ENCODE measurements around the gene BLOC1S1.

Gene BLOC1S1

DNA sequence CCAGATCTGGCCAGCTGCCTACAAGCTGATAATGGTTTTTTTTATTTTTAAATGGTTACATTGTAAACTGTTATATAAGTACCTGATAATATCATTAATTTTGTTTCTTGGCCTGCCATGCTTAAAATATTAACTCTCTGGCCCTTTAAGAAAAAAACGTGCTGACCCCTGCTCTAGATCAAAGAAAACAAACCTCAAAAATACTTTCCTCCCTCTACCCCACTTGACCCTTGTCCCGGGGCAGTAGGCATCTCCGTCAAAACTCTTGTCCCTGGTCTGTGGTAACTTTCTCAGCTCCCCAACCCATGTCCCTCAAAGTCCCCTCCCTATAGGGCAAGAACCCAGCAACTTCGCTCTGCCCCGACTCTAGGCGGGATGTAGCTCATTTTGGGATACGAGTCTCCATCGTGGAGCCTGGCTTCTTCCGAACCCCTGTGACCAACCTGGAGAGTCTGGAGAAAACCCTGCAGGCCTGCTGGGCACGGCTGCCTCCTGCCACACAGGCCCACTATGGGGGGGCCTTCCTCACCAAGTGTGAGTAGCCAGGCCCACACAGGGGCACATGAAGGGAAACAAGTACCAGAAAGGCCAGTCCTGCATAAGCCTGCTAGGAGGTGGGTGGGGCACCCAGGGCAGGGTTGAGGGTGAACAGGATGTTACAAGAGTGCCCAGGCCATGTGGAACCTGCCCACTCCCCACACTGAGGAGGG lies 7.8 kb downstream of the BLOC1S1 start:
- no peak for DNase-seq (ENCODE audit: low read depth, low spot score)
- H3K27ac ChIP-seq = no peak overlapping the region

DNA sequence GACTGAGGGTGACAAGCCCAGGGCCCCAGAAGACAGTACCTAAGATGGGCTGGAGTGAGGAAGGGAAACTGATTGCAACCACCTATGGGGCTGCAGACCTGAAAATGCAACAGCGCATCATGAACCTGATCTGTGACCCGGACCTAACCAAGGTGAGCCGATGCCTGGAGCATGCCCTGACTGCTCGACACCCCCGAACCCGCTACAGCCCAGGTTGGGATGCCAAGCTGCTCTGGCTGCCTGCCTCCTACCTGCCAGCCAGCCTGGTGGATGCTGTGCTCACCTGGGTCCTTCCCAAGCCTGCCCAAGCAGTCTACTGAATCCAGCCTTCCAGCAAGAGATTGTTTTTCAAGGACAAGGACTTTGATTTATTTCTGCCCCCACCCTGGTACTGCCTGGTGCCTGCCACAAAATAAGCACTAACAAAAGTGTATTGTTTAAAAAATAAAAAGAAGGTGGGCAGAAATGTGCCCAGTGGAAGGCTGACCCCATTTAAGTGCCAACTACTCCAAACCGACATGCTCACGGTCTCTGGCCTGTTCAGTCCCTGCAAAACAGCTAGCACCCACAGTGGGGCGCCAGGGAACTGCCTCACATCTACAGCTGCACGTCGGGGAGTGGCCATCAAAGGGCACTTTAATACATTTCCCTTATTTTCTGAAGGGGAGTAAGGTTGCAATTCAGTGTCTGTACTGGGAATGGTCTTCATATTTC lies 8.5 kb downstream of the BLOC1S1 start:
- no peak for DNase-seq (ENCODE audit: low read depth, low spot score)
- no peak overlapping the region for H3K27ac ChIP-seq

DNA sequence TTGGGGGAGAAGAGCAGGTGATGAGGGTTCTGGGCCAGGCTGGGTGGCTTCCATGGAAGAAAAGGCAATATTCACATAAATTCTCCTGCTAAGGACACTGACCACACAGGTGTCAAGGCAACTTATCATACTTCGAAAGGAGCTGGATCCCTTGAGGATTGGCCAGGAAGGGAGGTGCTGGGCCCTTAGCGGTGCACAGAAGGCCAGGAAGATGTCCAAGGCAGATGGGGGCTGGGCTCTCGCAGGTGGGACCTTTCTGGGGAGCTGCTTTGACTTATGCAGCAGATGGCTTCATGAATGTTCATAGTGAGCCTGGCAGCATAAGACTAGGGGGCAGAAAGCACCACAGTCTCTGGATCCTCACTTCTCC lies 9.1 kb downstream of the BLOC1S1 start:
- DNase-seq (ENCODE audit: low read depth, low spot score) = no peak
- no peak overlapping the region for H3K27ac ChIP-seq

DNA sequence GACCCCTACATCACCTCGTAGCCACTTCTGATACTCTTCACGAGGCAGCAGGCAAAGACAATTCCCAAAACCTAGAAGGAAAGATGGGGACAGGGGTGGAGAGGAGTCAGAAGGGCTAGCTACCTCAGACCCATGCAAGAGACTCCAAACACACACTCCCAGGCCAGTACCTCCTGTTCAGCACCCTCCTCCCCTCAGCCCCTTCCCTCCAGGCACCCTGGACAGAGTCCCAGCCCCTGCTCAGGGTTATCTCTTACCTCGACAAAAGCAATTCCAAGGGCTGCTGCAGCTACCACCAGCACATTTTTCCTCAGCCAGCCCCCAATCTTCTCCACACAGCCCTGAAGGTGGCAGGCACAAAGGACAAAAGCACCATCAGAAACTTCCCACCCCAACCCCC lies 9.7 kb downstream of the BLOC1S1 start:
- peak overlapping the region; percentile 98 for H3K27ac ChIP-seq
- DNase-seq (ENCODE audit: low read depth, low spot score) = no peak

DNA sequence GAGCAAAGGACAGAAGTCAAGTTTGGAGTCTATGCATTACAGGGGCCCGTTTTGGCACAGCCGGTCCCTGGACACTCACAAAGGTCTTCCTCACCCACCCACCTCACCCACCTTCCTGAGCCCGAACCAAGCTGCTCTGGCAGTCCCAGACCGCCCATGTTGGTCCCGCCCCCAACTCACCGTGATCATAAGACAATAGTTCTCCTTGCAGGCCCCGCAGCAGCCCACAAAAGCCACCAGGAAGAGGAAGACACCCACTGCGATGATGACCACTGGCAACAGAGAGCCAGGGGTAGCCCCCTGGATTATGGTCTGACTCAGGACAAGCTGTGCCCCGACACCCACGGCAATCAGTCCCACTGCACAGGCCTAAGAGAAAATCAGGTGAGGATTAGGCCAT lies 11.1 kb downstream of the BLOC1S1 start:
- DNase-seq (ENCODE audit: low read depth, low spot score) = no peak
- H3K27ac ChIP-seq = peak overlapping the region; percentile 98

DNA sequence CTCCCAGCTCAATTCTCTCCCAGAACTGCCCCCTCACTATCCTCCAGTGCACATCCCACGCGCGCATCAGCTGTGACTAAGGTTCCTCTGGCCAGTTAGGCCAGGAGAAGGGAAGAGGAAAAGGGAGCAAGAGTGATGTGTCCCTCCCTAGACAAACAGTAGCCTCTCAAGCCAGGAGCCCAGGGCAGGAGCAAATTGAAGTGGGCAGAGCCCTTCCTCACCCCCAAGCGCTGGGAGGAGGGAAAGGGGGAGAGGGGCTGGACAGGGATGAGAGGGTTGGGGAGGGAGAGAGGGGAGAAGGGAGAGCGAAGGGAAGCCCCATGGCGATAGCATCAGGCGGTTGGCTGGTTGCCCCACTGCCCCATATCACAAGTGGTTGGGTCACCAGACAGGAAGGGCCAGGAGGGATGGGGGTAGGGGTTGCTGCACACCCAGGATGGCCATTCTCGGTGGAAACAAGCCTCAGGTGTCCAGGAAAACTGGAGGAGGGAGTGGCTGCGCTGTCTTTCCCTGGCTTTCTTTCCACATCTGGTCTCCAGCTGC lies 11.9 kb downstream of the BLOC1S1 start:
- DNase-seq (ENCODE audit: low read depth, low spot score) = no peak
- peak overlapping the region; percentile 98 for H3K27ac ChIP-seq

DNA sequence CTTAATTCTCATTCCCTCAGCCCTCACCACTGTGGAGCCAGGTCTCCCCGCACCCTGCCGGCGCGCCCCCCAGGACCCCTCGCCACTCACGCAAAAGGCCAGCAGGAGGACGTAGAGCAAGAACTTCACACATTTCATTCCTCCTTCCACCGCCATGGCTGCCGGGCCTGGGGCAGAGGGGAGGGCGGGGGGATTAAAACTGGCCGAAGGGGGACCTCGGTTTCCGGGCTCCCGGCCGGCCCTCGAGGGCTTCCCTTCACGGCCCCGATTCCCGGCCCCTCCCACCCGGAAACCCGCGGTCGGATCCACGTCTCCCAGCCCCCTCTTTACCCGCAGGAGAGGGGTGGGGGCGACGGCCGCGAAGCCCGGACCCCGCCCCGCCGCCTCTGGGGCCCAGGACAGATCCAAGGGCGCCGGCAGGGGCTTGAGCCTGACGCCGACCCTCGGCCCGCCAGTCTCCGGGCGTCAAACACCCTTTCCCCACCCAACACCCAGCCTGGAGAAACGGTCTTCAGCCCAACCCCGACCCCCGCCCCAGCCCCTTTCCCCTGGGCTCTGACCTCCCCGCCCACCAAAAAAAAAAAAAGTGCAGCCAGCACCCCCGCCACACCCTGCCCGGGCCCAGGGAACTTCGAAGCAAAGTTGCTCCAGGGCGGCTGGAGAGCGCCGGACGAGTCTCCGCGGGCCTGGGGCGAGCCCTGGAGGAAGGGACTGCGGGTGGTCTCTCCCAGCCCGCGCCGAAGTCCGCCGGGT lies 12.5 kb downstream of the BLOC1S1 start:
- DNase-seq (ENCODE audit: low read depth, low spot score) = no peak
- H3K27ac ChIP-seq = peak overlapping the region; percentile 98

DNA sequence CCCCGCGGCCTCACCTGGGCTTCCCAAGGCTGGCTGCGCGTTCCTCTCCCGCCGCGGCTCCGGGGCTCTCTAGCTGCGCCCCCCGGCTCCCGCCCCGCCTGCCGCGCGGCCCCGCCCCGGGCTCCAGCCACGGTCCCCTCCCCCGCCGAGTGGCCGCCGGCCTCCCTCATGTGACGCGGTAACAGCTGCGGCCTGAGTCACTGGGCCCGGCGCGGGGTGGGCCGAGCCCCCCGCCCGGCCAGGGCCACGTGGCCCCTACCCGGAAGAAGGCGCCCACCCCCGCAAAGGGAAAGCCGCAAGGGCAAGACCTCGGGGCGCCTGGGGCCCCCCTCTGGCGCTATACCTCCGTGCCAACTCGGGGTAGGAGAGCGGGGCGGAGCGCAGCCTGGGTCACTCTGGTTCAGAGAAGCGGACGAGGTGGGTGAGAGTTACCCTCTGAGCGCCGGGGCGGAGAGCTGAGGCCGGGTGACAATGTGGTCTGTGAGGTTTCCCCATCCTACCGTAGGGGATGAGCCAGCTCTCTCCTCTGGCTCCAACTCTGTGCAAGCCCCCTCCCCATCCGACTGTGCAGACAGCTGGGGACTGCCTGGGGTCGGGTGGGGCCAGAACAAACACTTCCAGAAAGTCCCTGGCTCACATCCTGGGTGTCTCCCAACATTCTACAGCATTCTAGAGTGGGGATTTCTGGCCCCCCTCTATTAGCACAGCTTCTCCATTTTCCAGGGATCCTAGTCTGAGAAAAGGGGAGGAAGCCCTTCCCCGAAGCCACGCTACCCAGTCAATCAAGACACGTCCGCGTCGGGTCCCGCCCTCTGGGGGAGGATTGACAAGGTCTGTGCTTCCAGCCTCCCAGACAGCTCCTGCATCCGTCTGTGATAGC lies 13.3 kb downstream of the BLOC1S1 start, which contains the start of gene CD63:
Gene CD63, minus strand, starts transcription at position 71 of the 880 bp plus-strand sequence. CDS start 668 bp downstream, outside the sequence.
- peak within 1 kb of the TSS; percentile 98 for H3K27ac ChIP-seq
- no peak for DNase-seq (ENCODE audit: low read depth, low spot score)

DNA sequence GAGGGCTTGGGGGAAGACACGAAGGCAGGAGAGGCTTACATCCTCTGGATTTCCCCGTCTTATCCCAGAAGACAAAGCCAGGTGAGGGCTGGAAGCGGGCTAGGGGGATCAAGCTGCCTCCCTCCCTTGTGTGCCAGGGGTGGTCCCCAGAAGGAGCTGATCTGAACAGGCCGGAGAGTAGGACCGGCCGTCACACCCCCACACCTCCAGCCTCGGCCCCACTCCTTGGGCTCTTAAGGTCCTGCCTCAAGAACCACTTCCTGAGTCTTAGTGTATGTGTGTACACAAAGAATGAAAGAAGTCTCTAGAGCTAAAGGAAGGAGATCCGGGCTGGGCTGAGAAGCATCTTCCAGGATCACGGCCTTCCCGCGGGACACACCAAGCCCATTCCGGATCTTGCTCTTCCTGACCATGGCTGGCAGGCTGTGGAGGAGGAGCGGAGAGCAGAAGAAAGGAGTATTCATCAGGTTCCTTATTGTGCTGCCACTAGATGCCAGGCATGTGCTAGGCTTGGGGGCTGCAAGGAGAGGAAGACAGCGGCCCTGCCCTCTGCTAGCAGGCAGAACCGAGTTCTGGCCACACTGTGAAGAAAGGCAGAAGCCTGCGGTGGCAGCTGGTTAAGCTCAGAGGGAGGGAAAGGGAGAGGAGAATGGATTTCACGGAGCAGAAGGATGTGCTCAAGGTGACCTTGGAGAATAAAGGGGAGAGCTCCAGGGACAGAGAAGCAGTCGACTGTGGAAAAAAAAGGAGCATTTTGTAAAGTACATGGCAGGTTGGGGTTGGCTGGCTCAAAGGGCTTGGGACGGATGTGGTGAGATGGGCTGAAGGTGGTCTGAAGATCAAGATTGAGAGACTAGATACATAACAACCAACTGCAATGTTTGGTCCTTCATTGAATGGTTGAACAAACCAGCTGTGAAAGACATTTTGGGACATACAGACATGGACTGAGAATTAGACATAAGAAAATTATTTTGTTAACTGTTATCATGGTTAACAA lies 14.3 kb downstream of the BLOC1S1 start:
- DNase-seq (ENCODE audit: low read depth, low spot score) = no peak

DNA sequence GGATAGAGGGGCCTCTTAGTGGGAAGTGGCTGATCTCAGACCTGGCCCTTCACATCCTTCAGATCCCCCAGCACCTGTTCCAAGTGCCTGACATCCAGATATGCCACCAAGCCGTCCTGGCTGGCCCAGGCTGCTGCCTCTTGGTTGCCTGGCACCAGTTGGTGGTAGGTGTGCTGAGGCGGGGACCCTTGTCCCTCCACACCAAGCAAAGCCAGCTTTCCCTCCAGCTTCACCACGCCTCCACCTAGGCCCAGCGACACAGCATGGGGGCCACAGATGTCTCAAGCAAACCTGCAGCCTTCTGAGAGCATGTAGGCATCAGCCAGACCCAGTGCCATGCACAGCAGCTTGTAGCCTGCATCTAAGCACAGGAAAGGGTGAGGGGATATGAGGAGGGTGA lies 16.4 kb downstream of the BLOC1S1 start:
- no peak overlapping the region for H3K27ac ChIP-seq
- DNase-seq (ENCODE audit: low read depth, low spot score) = no peak

More for the DNA sequence above, 14.3 kb downstream of the BLOC1S1 start:
- peak overlapping the region; percentile 98 for H3K27ac ChIP-seq

DNA sequence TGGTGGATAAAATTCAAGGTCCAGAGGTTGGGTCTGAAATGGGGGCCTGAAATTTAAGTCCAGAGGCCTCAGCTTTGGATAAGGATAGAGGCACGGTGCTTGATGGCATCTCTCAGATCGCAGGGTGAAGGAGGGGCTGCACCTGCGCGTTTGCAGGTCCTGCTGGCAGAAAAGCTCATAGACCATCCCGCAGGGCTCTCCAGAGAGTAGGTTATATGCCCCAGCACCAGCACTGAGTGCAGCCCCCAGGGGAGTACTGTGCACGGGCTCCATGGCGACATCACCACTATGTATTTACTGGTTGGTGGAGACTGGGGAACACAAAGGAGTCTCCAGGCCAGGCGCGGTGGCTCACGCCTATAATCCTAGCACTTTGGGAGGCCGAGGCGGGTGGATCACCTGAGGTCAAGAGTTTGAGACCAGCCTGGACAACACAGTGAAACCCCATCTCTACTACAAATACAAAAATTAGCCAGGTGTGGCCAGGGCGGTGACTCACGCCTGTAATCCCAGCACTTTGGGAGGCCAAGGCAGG lies 17.2 kb downstream of the BLOC1S1 start:
- no peak overlapping the region for H3K27ac ChIP-seq
- no peak for DNase-seq (ENCODE audit: low read depth, low spot score)

DNA sequence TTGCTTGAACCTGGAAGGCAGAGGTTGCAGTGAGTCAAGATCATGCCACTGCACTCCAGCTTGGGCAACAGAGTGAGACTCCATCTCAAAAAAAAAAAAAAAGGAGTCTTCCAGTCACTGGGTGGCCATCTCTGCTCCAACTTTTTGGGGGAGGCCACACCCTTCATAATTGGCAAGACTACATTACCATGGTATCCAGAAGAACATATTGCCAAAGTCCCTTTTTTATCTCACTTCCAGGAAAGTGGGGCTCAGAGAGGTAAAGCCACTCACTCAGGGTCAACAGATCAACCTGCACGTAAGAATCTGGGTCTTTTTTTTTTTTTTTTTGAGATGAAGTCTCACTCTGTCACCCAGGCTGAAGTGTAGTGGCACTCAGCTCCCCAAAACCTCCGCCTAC lies 18.0 kb downstream of the BLOC1S1 start:
- no peak overlapping the region for H3K27ac ChIP-seq
- no peak for DNase-seq (ENCODE audit: low read depth, low spot score)

DNA sequence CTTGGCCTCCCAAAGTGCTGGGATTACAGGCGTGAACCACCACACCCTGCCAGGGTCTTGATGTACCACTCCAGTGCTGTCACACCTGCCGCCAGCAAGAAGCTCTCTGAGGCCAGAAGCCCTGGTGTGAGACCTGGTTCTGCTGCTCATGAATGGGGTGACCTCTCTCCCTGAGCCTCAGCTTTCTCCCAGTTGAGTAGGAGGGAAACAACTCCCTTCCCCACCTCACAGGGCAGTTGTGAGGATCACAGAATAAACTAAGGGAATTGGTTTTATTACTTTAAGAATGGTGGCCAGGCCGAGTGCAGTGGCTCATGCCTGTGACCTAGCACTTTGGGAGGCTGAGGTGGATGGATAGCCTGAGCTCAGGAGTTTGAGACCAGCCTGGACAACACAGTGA lies 18.7 kb downstream of the BLOC1S1 start:
- DNase-seq (ENCODE audit: low read depth, low spot score) = no peak

DNA sequence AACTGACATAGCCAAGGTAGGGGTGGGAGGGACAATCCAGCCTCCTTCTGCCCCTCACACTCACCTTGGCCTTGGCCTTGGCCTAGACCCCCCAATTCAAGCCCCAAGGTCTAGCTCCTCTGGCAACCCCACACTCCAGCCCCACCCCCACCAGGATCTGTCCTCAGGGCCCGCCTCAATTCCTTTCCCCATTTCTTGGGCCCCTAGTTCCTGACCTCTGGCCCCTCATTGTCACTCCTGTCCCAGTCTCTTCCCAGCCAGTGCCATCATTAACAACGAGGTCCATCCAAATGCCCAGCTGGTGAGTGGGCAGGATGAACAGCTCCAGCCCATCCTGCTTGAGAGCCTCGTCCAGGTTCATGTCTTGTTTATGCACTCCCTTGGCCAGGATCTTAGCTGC lies 20.2 kb downstream of the BLOC1S1 start:
- DNase-seq (ENCODE audit: low read depth, low spot score) = no peak
- no peak overlapping the region for H3K27ac ChIP-seq

More for the DNA sequence above, 18.7 kb downstream of the BLOC1S1 start:
- H3K27ac ChIP-seq = no peak overlapping the region

DNA sequence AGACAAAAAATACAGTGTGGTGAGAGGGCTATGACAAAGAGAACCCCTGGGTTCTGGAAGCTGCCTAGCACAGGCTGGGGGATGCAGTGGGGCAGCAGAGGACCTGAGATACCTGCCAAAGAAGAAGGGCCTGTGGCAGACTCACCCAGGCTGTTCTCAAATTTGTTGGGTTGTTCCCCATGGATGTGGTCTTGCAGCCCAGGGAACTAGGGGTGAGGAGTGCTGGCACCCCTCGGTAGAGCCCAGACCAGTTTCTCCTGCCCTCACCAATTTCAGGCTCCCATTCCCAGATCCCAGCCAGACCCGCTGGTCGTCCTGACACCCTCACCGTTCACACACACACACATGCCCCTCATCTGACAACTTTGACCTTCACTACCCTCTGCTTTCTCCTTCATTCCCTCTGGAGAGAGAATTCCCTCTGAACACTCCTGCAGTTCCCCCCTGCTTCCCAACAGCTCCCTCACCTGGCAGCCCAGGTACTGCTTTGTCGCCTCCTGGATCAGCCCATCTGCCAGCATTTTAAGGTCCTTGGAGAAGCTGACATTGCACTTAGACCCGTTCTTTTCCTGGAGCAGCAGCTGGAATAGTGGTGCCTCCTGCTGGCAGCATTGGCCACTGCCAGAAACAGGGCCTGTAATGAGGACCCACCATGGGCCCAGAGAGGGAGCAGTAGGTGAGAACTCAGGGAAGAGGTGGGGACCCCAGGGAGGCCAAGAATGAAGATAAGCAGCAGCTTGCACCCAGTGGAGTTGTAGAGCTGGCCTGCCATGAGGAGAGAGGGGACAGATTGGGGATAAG lies 21.1 kb downstream of the BLOC1S1 start:
- no peak for DNase-seq (ENCODE audit: low read depth, low spot score)

DNA sequence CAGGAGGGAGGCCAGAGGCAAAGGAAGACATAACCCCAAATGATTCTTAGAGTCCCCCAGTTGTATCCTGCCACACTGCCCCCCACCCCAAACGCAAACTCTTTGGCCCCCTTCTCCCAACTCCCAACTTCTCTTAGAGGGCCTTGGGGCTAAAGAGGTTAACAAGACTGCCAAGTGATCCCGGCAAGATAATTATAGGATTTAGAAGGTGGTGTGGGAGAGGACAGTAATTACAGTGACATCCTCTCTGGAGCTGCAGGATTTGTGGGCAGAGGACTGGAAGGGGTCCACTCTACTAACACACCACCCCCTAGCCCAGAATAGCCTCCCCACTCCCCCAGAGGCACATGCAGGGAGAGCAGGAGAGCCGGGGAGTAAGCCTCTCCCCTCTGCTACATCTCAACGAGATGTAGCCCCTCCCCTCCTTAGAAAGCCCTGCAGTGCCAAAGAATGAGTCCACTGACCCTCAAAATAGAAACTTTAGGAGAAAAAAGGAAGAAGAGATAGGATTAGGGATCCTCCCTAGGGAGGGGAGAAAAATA lies 21.8 kb downstream of the BLOC1S1 start:
- DNase-seq (ENCODE audit: low read depth, low spot score) = no peak
- no peak overlapping the region for H3K27ac ChIP-seq

More for the DNA sequence above, 21.1 kb downstream of the BLOC1S1 start:
- no peak overlapping the region for H3K27ac ChIP-seq
